OCI-LY3 (cell line): ENCODE measurements around the gene FRMD7.

Experiments
- EZH2phosphoT487 ChIP-seq: fragments of 200-600 bp; shearing (Covaris generic); IDR thresholded peaks from 2 replicates; pipeline ENCODE4 v1.6.1; 2018; ENCODE audit warnings: antibody characterized with exemption, mixed run types, low read depth
- TF ChIP-seq, protein P1 (sequence below): fragments of 200-600, 300-600 bp; sonication (generic); IDR thresholded peaks from 2 replicates; pipeline ENCODE4 v1.5.1; 2014; ENCODE audit warnings: antibody characterized with exemption, low read length, low read depth

DNA sequence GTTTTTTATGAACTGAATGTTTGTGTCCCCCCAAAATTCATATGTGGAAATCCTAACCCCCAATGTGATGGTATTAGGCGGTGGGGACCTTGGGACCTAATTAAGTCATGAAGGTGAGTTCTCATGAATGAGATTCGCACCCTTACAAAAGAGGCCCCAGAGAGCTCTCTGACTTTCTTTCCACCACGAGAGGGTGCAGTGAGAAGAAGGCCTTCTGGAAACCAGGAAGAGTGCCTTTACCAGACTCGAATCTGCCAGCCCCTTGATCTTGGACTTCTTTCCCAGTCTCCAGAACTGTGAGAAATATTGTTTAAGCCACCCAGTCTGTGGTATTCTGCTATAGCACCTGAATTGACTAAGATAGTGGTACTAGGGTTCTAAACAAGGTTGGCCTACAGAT is 64.0 kb downstream of the FRMD7 start:
- TF ChIP-seq, protein P1, sequence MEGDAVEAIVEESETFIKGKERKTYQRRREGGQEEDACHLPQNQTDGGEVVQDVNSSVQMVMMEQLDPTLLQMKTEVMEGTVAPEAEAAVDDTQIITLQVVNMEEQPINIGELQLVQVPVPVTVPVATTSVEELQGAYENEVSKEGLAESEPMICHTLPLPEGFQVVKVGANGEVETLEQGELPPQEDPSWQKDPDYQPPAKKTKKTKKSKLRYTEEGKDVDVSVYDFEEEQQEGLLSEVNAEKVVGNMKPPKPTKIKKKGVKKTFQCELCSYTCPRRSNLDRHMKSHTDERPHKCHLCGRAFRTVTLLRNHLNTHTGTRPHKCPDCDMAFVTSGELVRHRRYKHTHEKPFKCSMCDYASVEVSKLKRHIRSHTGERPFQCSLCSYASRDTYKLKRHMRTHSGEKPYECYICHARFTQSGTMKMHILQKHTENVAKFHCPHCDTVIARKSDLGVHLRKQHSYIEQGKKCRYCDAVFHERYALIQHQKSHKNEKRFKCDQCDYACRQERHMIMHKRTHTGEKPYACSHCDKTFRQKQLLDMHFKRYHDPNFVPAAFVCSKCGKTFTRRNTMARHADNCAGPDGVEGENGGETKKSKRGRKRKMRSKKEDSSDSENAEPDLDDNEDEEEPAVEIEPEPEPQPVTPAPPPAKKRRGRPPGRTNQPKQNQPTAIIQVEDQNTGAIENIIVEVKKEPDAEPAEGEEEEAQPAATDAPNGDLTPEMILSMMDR = no peak
- no peak for TF ChIP-seq EZH2phosphoT487
